Measurements from ENCODE around the gene NEUROD2.

The NEUROD2 gene

GRCh38 chr17:39618956-39619785, 11.5 kb upstream of the NEUROD2 start:
- TF ChIP-seq CTCF (IDR thresholded peaks at IDR 0.05; ENCODE audit: low read depth, low read length, missing control alignments) = no peak
- DNase-seq (ENCODE audit: low read depth) = no peak
- no peak overlapping the region for H3K4me3 ChIP-seq (ENCODE audit: low read depth, low read length)

- no peak for TF ChIP-seq CTCF (IDR thresholded peaks at IDR 0.05; ENCODE audit: low read depth, low read length, missing control alignments)
- H3K4me3 ChIP-seq (ENCODE audit: low read depth, low read length) = peak overlapping the region; percentile 42
- no peak for DNase-seq (ENCODE audit: low read depth)
These were observed 10.7 kb upstream of the NEUROD2 start for GRCh38 chr17:39618246-39618913.

- DNase-seq (ENCODE audit: low read depth) = no peak
- peak overlapping the region; percentile 42 for H3K4me3 ChIP-seq (ENCODE audit: low read depth, low read length)
- no peak for TF ChIP-seq CTCF (IDR thresholded peaks at IDR 0.05; ENCODE audit: low read depth, low read length, missing control alignments)
These were observed 9.9 kb upstream of the NEUROD2 start for GRCh38 chr17:39617446-39618245.

- no peak for DNase-seq (ENCODE audit: low read depth)
- no peak for TF ChIP-seq CTCF (IDR thresholded peaks at IDR 0.05; ENCODE audit: low read depth, low read length, missing control alignments)
- H3K4me3 ChIP-seq (ENCODE audit: low read depth, low read length) = no peak overlapping the region
These were observed 9.4 kb upstream of the NEUROD2 start for GRCh38 chr17:39617100-39617445.

- TF ChIP-seq CTCF (IDR thresholded peaks at IDR 0.05; ENCODE audit: low read depth, low read length, missing control alignments) = no peak
- DNase-seq (ENCODE audit: low read depth) = no peak
- H3K4me3 ChIP-seq (ENCODE audit: low read depth, low read length) = no peak overlapping the region
These were observed 7.7 kb upstream of the NEUROD2 start for GRCh38 chr17:39615434-39615833.

GRCh38 chr17:39614545-39615157, 6.9 kb upstream of the NEUROD2 start:
- H3K4me3 ChIP-seq (ENCODE audit: low read depth, low read length) = no peak overlapping the region
- no peak for DNase-seq (ENCODE audit: low read depth)
- TF ChIP-seq CTCF (IDR thresholded peaks at IDR 0.05; ENCODE audit: low read depth, low read length, missing control alignments) = no peak
